HG03095 (cell line): ENCODE data around the gene MEIOB.

Experiments
- ATAC-seq: cut with Tn5 transposase; IDR thresholded peaks from one replicate; pipeline ENCODE4 v1.9.1; 2021; ENCODE audit warnings: moderate library complexity; ENCODE audit not compliant: unreplicated experiment

Gene MEIOB

GRCh38 chr16:1832838-1833454, 39.0 kb downstream of the MEIOB start:
- ATAC-seq, result no peak

- ATAC-seq, result no peak
Measured at GRCh38 chr16:1831186-1832075, 40.5 kb downstream of the MEIOB start.

DNA sequence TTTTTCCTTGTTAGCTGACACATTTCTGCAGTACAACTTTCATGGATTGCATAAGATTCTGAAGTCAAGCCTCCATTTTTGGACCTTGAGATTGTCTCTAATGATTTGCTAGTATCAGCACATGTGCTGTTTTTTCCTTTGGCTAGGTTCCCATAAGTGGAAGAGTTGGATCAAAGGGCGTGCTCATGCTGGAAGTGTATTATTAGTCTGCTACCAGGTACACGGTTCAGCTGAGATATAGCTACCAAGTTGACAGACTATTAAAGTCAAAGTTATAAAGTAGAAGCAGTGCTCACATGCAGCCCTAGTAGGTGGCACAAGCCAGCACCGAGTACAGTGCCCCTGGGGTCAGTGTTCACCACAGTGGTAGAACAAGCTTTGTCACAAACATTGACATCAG, 41.8 kb downstream of the MEIOB start:
- ATAC-seq, result no peak

- no peak for ATAC-seq
Measured at GRCh38 chr16:1828645-1829410, 43.1 kb downstream of the MEIOB start.

DNA sequence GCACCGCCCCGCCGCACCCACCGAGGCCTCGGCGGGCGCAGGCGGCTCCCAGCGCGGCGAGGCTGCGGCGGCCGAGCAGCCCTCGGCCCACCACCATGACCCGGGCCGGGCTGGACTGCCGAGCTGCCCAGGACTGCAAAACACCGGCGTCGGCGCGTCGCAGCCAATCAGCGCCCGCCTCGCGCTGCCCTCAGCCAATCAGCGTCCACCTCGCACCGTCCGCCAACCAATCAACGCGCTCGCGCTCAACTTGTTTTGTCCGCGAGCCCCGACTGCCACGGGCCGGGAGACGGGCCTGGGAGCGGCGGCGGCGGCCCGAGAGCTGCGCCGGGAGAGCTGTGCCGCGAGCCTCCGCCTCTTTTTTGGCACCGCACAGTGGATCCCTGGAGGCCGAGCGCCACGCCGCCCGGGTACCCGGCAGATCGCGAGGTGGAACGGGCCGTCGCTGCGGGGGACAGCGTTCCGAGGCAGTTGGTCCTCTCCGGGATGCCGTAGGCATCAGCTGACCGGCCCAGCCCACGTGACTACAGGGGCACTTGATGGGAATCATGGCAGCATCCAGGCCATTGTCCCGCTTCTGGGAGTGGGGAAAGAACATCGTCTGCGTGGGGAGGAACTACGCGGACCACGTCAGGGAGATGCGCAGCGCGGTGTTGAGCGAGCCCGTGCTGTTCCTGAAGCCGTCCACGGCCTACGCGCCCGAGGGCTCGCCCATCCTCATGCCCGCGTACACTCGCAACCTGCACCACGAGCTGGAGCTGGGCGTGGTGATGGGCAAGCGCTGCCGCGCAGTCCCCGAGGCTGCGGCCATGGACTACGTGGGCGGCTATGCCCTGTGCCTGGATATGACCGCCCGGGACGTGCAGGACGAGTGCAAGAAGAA, 45.0 kb downstream of the MEIOB start, which contains the start of the genes FAHD1 and HAGH:
Gene FAHD1 (plus strand): TSS at position 516 of the 883 bp plus-strand sequence. CDS start 33 bp downstream, at position 549.
Gene HAGH (minus strand): TSS at position 135 of the 883 bp plus-strand sequence. CDS start 38 bp downstream, at position 97.
- ATAC-seq, result peak; percentile 76

DNA sequence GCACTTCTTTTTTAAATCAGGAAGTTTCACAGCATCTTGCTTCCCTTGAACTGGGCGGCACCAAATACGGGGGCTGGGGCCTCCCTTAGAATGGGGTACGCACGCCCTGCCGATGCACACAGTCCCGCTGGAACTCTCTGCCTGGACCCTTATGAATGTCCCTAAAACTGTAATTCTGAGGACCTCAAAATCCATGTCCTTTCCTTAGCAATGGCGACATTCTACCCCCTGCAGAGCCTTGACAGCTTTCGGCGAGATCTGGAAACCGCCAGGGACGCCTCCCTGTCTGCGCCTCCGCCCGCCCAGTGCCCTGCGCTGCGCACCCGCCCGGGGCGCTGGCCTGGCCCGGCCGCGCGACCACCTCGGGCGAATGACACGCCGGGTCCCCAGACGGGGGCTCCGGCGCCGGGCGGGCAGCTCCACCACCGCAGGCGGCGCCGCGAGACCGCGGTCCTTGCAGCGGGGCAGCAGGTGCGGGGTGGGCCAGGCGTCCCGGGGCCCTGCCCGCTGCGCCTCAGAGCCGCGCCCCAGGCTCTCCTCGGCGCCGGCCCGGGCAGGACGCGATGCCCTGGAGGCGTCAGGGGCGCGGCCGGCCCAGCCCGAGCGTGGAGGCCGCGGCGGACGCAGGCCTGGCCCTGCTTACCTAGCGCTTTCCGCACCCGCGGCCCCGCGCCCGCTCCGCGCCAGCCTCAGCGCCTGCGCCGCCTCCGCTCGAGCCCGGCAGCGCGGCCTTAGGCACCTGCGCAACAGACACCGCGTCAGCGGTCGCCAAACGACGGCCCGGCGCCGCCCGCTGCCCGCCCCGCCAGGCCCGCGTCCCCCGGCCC, 45.9 kb downstream of the MEIOB start:
- peak; percentile 45 for ATAC-seq

GRCh38 chr16:1825381-1825863, 46.5 kb downstream of the MEIOB start:
- ATAC-seq, result no peak

- ATAC-seq, result no peak
Measured at GRCh38 chr16:1823821-1824220, 48.1 kb downstream of the MEIOB start.

GRCh38 chr16:1822801-1823200, 49.2 kb downstream of the MEIOB start:
- ATAC-seq, result no peak

GRCh38 chr16:1821861-1822611, 49.9 kb downstream of the MEIOB start:
- no peak for ATAC-seq

- ATAC-seq, result no peak
Measured at GRCh38 chr16:1820946-1821290, 51.0 kb downstream of the MEIOB start.

- no peak for ATAC-seq
Measured at GRCh38 chr16:1820096-1820945, 51.6 kb downstream of the MEIOB start.

GRCh38 chr16:1819611-1820010, 52.4 kb downstream of the MEIOB start:
- ATAC-seq, result no peak

- ATAC-seq, result no peak
Measured at GRCh38 chr16:1818873-1819525, 53.0 kb downstream of the MEIOB start.

DNA sequence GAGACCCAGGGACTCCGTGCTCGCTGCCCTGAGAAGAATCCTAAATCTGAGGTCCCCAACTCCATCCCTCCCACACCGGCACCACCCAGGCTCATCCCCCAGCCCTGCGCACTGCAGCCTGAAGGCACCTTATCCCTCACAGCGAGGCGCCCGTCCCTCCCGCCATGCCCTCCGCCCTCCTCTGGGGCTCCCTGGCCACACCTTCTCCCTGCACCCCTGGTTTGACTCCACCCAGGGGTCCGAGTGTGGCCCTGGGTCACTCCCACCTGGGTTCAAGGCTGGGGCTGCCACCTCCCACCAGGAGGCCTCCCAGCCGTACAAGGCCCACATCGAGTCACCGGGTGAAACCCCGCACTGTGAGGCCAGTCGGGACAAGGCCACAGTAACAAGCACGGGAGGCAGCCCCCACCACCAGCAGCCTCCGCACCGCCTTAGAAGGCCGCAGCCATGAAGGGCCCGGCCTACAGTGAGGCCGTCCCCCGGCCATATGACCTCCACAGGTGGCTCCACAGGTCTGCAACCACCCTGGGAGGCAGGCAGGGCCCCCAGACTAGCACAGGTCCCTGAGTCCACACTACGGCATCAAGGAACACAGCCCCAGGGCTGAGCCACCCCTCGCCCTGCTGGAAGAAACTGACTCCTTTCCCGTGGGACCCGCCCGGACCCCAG, 53.6 kb downstream of the MEIOB start:
- no peak for ATAC-seq

DNA sequence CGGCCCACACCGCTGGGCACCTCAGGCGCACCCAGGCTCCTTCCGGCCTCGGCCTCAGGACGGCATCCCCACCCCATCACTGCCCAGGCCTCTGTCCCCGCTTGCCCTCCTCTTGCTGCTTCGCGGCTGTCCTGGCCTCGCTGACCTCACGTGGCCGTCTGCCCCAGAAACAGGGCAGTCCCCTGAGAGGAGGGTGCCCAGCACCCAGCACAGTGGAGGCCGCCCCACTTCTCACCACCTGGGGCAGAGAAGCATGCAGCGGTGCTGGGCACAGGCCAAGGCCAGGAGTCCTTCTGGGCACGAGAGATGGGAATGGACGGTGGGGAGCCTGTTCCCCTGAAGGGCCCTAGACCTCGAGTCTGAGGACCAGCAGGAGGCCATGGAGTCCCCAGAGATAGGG, 54.2 kb downstream of the MEIOB start:
- ATAC-seq, result no peak

GRCh38 chr16:1817276-1817589, 54.7 kb downstream of the MEIOB start:
- no peak for ATAC-seq
